GM23338 (cell line): ENCODE measurements around the gene UCHL1.

Source experiments
- CTCF ChIP-seq, 2 experiments: fragments of 200-600 bp in 1 of 2; sonication (generic) in 1 of 2; conservative IDR thresholded peaks; 2 replicates each; pipeline versions ENCODE4 v1.5.1 to v1.6.1; 2016 to 2017; ENCODE audit warnings: antibody characterized with exemption in 2 of 2, low read depth in 2 of 2, mild to moderate bottlenecking in 2 of 2, moderate library complexity in 1 of 2
- POLR2AphosphoS5 ChIP-seq: IDR thresholded peaks from 2 replicates; pipeline ENCODE4 v1.6.1; 2016; ENCODE audit warnings: antibody characterized with exemption, low read depth
- TF ChIP-seq, protein P1 (sequence below): IDR thresholded peaks from one replicate; pipeline ENCODE4 v1.6.1; 2018; ENCODE audit warnings: antibody characterized with exemption; ENCODE audit not compliant: unreplicated experiment

- TF ChIP-seq CTCF (conservative IDR thresholded peaks at IDR 0.05; ENCODE audit: low read depth in 2 of 2) (no peak), POLR2AphosphoS5 (no peak)
- TF ChIP-seq, protein P1, sequence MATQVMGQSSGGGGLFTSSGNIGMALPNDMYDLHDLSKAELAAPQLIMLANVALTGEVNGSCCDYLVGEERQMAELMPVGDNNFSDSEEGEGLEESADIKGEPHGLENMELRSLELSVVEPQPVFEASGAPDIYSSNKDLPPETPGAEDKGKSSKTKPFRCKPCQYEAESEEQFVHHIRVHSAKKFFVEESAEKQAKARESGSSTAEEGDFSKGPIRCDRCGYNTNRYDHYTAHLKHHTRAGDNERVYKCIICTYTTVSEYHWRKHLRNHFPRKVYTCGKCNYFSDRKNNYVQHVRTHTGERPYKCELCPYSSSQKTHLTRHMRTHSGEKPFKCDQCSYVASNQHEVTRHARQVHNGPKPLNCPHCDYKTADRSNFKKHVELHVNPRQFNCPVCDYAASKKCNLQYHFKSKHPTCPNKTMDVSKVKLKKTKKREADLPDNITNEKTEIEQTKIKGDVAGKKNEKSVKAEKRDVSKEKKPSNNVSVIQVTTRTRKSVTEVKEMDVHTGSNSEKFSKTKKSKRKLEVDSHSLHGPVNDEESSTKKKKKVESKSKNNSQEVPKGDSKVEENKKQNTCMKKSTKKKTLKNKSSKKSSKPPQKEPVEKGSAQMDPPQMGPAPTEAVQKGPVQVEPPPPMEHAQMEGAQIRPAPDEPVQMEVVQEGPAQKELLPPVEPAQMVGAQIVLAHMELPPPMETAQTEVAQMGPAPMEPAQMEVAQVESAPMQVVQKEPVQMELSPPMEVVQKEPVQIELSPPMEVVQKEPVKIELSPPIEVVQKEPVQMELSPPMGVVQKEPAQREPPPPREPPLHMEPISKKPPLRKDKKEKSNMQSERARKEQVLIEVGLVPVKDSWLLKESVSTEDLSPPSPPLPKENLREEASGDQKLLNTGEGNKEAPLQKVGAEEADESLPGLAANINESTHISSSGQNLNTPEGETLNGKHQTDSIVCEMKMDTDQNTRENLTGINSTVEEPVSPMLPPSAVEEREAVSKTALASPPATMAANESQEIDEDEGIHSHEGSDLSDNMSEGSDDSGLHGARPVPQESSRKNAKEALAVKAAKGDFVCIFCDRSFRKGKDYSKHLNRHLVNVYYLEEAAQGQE: no peak
Observed at GRCh38 chr4:41288254-41288653, 31.5 kb downstream of the UCHL1 start.
